ENCODE results near the gene CDKAL1.

The CDKAL1 gene

GRCh38 chr6:21208081-21208795 lies 674.0 kb downstream of the CDKAL1 start:
- no peak for TF ChIP-seq RARB (CRISPR knock-in tag; IDR thresholded peaks at IDR 0.05)
- TF ChIP-seq PPARA (CRISPR knock-in tag; IDR thresholded peaks at IDR 0.05; ENCODE audit: borderline replicate concordance): no peak
- no peak for TF ChIP-seq ARNTL (CRISPR knock-in tag; IDR thresholded peaks at IDR 0.05; ENCODE audit: borderline replicate concordance, low read depth)
- TF ChIP-seq CREB5 (CRISPR knock-in tag; IDR thresholded peaks at IDR 0.05; ENCODE audit: low read depth): no peak
- no peak for TF ChIP-seq TSHZ2 (CRISPR knock-in tag; IDR thresholded peaks at IDR 0.05)
- TF ChIP-seq ISL1 (CRISPR knock-in tag; IDR thresholded peaks at IDR 0.05): no peak
- no peak for TF ChIP-seq CSDC2 (CRISPR knock-in tag; IDR thresholded peaks at IDR 0.05)
- no peak for TF ChIP-seq ZFP30 (CRISPR knock-in tag; IDR thresholded peaks at IDR 0.05)
- no peak for TF ChIP-seq ZFP3 (CRISPR knock-in tag; IDR thresholded peaks at IDR 0.05)
- TF ChIP-seq POU6F1 (CRISPR knock-in tag; IDR thresholded peaks at IDR 0.05; ENCODE audit: borderline replicate concordance, low read depth): no peak
- no peak for TF ChIP-seq OSR1 (CRISPR knock-in tag; IDR thresholded peaks at IDR 0.05)
- no peak for TF ChIP-seq CSRNP3 (CRISPR knock-in tag; IDR thresholded peaks at IDR 0.05)
- ATAC-seq: no peak

GRCh38 chr6:21208796-21209186 lies 674.5 kb downstream of the CDKAL1 start:
- TF ChIP-seq TOX (CRISPR knock-in tag; IDR thresholded peaks at IDR 0.05; ENCODE audit: borderline replicate concordance) (no peak), ARNTL (CRISPR knock-in tag; IDR thresholded peaks at IDR 0.05; ENCODE audit: borderline replicate concordance, low read depth) (no peak), PATZ1 (CRISPR knock-in tag; IDR thresholded peaks at IDR 0.05; ENCODE audit: borderline replicate concordance) (no peak), CREB5 (CRISPR knock-in tag; IDR thresholded peaks at IDR 0.05; ENCODE audit: low read depth) (no peak), CSRNP3 (CRISPR knock-in tag; IDR thresholded peaks at IDR 0.05) (no peak), ZNF70 (CRISPR knock-in tag; IDR thresholded peaks at IDR 0.05) (no peak), TCF4 (CRISPR knock-in tag; IDR thresholded peaks at IDR 0.05; ENCODE audit: borderline replicate concordance) (no peak), BACH2 (CRISPR knock-in tag; IDR thresholded peaks at IDR 0.05; ENCODE audit: borderline replicate concordance) (no peak), ESRRG (CRISPR knock-in tag; IDR thresholded peaks at IDR 0.05) (no peak), PPARA (CRISPR knock-in tag; IDR thresholded peaks at IDR 0.05; ENCODE audit: borderline replicate concordance) (no peak)
- ATAC-seq: no peak

Measured in SK-N-SH treated with all-trans-retinoic acid at 6 μM for 48 hours (cell line).